NCI-H510A treated with DMSO at 0.1 percent for 48 hours (cell line): Measurements from ENCODE around the gene FTO.
A peak's percentile ranks its signal among the peaks of the same experiment; 100 is the strongest.
"Not testable (repeated sequence)": the region's sequence is repeated elsewhere in the genome, so short reads cannot be mapped to it uniquely, and the experiment has no call there.

ENCODE experiments used
- DNase-seq: peaks from one replicate; lab custom pipeline; 2025; lab: John Stamatoyannopoulos, UW

Gene FTO

GRCh38 chr16:53864819-53865493 is 161.0 kb downstream of the FTO start:
- DNase-seq = no peak

- no peak for DNase-seq
Observed at GRCh38 chr16:53865494-53865863, 161.5 kb downstream of the FTO start.

- DNase-seq = no peak
Observed at GRCh38 chr16:53866520-53866919, 162.6 kb downstream of the FTO start.

GRCh38 chr16:53870831-53871230 is 166.9 kb downstream of the FTO start:
- DNase-seq = no peak

GRCh38 chr16:53872248-53873221 is 168.6 kb downstream of the FTO start:
- no peak for DNase-seq

- no peak for DNase-seq
Observed at GRCh38 chr16:53876811-53877210, 172.9 kb downstream of the FTO start.

- DNase-seq = no peak
Observed at GRCh38 chr16:53878216-53878615, 174.3 kb downstream of the FTO start.

- no peak for DNase-seq
Observed at GRCh38 chr16:53881371-53881770, 177.4 kb downstream of the FTO start.

GRCh38 chr16:53882310-53882709 is 178.4 kb downstream of the FTO start:
- no peak for DNase-seq

GRCh38 chr16:53884748-53885147 is 180.8 kb downstream of the FTO start:
- no peak for DNase-seq

- no peak for DNase-seq
Observed at GRCh38 chr16:53886482-53887378, 182.8 kb downstream of the FTO start.

- DNase-seq = no peak
Observed at GRCh38 chr16:53888222-53888621, 184.3 kb downstream of the FTO start.

- not testable (repeated sequence) for DNase-seq
Observed at GRCh38 chr16:53890877-53891276, 186.9 kb downstream of the FTO start.

GRCh38 chr16:53891409-53892139 is 187.6 kb downstream of the FTO start:
- no peak for DNase-seq

- DNase-seq = peak; percentile 64
Observed at GRCh38 chr16:53892155-53892554, 188.2 kb downstream of the FTO start.

GRCh38 chr16:53893731-53894435 is 189.9 kb downstream of the FTO start:
- DNase-seq = peak; percentile 25

- no peak for DNase-seq
Observed at GRCh38 chr16:53894686-53895085, 190.7 kb downstream of the FTO start.

- no peak for DNase-seq
Observed at GRCh38 chr16:53895433-53895832, 191.5 kb downstream of the FTO start.

GRCh38 chr16:53895851-53896250 is 191.9 kb downstream of the FTO start:
- DNase-seq = no peak

GRCh38 chr16:53896722-53897121 is 192.8 kb downstream of the FTO start:
- DNase-seq = no peak

GRCh38 chr16:53898993-53899392 is 195.0 kb downstream of the FTO start:
- no peak for DNase-seq
